IPS-18c (cell line): ENCODE data around the gene MYLK2.
A peak's percentile ranks its signal among the peaks of the same experiment; 100 is the strongest.

Source experiments
- H3K4me3 ChIP-seq: 2 replicates; pipeline ENCODE4 v1.7.0; 2013; ENCODE audit warnings: low read depth, mild to moderate bottlenecking, low read length, moderate library complexity; ENCODE audit not compliant: insufficient read depth
- H3K9me3 ChIP-seq: one replicate; pipeline ENCODE4 v1.6.1; 2013; ENCODE audit warnings: mild to moderate bottlenecking, low read length, moderate library complexity; ENCODE audit not compliant: control insufficient read depth, insufficient read depth

Gene MYLK2

DNA sequence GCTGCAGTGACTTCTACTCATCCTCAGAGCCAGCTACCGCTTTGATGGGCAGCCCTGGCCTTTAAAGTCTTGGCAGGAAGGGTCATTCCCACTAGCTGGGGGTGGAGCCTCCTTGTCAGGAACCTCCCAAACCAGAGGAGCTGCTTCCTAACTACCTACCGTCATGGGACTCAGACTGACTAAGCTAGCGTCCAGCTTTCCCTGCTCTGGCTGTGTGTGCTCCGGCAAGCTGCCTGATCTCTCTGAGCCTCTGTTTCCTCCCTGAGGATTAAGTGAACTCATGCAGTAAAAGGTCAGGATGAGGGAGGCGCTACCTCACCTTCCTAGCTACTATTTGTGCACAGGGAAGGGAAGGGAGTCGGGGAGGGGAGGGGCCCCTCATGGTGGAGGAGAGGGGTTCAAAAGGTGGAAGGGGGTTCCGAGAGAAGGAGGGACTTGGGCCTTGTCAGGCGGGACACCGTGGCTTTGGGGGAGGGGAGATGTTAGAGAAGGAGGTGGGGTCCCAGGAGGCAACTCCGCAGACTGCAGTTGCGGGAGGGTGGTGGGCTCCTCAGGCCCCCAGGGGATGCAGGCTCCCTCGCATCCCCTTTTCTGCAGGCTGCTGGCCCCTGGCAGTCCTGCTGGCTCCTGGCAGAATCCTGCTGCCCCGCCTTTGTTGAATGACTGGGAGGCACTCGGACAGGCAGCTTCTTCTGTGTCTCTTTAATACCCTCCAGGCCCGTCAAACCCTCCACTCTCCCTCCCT lies 41.4 kb downstream of the MYLK2 start:
- Histone ChIP-seq H3K9me3 (no peaks in the 10 kb centered on the region), H3K4me3 (peak overlapping the region; percentile 92)

DNA sequence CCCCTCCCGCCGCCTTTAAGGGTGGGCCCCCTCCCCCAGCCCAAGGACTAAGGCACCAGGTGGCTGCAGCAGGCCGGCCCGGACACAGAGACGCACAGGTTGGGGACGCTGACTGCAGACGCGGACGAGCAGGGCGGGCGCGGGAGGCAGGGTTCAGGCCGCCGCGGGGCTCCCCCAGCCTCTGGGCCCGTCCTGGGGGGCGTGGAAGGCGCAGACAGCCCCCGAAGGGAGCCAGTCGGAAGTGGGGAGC lies 41.9 kb downstream of the MYLK2 start:
- peak overlapping the region; percentile 92 for H3K4me3 ChIP-seq
- H3K9me3 ChIP-seq: no peaks in the 10 kb centered on the region

DNA sequence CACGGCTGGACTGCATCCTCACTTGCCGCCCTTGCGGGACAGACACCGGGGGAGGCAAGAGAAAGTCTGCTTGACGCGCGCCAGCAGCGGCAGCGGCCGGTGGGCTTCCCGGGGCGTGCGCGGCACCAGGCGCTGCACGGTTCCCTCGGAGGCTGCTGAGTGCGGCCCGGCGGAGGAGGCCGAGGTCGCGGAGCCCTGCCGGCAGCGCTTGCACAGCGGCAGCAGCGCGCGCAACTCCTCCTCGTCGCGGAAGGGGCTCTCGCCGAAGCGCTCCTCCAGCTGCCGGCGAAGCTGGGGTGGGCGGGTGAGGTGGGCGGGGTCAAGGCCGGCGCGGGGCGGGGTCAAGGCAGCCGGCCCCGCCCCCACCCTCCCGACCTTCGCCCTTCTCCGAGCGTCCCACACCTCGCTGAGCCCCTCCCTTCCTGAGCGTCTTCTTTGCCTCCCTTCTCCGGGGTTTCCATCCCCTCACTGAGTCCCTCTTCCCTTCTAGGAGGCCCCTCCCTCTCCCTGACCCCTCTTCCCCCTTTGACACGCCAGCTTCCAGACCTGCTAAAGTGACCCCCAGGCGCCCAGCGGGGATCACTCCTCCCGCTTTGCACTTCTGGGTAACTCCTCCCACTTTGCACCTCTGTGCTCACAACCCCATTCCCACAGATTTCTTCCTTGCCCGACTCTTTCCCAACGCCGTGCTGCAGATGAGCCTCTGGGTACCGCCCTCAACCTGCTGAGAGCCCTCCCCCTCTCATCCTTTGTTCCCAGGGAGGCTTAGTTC lies 42.4 kb downstream of the MYLK2 start:
- no peaks in the 10 kb centered on the region for H3K9me3 ChIP-seq
- peak overlapping the region; percentile 92 for H3K4me3 ChIP-seq

DNA sequence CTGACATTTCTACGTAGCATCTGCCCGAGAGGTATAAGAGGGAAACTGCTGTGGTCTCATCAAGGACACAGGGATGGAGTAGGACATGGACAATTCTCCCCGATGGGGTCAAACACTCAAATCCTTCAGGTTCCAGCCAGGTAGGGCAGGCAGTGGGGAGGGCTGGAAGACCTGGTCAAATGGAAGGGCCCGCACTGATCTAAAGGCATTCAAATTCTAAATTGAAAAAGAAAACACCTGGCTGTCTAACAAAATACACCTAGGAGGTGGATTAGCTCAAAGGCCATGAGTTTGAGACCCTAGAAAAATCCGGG lies 43.0 kb downstream of the MYLK2 start:
- H3K9me3 ChIP-seq: no peaks in the 10 kb centered on the region
- H3K4me3 ChIP-seq: peak overlapping the region; percentile 32

DNA sequence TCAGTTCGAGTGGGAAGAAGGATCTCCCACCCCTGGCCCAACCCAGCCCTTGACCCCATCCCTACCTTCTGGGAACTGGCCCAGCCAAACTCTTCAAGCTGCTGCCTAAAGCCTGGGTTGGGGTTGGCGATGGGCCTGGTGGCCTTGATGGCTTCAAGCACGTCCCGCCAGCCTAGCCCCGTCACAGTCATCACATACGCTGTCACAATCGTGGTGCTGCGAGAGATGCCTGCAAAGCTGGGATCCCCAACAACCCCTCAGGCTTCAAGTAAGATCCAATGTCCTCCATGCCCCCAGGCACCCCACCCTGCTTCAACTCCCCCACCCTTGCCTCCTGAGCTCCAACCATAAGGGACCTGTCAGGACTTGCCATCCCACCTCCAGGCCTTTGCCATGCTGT lies 43.4 kb downstream of the MYLK2 start:
- H3K4me3 ChIP-seq: 0 out of 2 replicates have a peak overlapping the region, but pooled peaks have one; percentile 32
- no peaks in the 10 kb centered on the region for H3K9me3 ChIP-seq

DNA sequence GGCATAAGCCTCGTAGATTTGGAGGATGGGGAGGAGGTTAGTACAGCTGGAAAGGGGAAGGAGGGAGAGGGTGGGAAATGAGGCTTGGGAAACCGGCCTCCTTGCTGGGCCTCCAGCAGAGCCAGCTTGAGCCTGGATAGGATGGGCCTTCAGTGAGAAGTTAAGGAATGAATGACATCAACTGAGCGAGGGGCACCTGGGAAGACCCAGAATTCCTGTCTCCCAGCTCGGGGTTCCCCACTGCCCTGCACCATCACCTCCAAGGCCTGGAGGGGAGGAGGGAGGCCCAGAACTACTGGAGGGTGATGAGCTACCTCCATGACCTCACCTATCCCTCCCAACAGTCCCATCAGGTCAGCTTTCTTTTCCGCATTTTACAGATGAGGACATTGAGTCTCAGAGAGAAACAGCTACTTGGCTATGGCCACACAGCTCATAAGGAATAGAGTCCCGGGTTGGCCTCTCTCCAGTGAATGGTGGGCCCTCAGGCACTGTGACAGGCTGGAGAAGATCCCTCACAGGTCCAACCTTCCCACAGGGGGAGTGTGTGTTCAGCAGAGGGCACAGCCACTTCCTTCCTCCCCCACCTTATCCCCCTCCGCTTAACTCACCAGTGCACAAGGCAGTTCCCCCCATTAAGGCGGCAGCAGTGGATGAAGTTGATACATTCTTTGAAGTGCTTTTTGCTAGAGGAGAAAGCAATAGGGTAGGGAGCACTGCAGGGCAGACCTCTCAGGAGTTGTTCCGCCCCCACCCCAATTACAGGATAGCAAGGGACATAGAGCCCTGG lies 44.3 kb downstream of the MYLK2 start:
- H3K4me3 ChIP-seq: no peak overlapping the region
- no peaks in the 10 kb centered on the region for H3K9me3 ChIP-seq

DNA sequence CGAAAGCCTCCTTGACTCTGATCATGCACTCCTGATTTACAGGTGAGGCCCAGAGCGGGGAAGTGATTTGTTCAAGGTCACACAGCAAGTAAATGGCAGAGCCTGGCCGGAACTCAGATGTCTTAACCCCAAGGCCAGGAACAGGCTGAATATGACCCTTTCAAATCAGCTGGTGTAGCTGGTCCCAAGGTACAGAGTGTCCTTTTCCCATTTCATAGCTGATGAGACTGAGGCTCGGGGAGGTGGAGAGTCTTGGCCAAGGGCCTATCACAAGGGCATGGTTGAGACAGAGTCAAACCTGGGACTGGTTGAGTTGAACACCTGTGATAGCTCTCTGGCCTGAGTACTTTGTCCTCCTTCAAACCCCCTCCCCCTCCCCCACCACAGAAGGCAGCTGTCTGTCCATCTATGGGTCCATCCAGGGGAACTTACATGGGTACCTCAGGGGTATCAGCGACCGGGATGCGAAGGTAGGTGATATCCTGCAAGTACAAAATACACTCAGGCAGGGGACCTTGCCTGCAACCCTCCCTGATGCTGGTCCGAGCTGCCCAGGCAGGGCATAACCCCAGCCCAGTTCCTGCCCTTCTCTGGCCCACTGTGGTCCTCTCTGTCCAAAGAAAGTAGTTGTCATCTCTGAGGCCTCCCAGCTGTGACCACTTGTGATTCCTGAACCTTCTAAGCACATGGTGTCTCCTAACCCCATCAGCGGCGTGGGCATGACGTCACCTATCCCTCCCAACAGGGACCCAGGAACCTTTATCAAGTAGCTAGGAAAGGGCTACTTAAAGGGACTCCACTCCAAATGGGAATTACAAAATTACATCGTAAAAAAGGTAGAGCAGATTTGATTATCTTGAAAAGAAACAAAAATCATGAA lies 45.6 kb downstream of the MYLK2 start:
- Histone ChIP-seq H3K9me3 (no peaks in the 10 kb centered on the region), H3K4me3 (no peak overlapping the region)

DNA sequence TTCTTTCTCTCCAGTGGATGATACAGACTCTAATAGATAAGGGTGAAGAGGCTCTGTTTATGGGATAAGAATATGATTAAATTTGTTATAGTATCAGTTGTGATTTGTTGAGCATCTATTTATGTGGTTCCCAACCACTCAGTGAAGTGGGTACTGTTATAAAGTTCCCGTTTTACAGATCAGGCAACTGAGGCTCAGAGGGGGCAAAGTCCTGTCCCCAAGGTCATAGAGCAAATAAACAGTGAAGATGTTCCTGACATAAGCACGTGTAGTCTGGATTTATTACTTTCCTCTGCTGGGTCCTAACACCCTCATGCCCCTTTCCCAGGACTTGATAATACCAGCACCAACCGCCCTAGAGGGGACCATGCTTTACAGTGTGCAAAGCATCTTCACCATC lies 47.1 kb downstream of the MYLK2 start:
- H3K4me3 ChIP-seq: no peak overlapping the region
- H3K9me3 ChIP-seq: no peaks in the 10 kb centered on the region

DNA sequence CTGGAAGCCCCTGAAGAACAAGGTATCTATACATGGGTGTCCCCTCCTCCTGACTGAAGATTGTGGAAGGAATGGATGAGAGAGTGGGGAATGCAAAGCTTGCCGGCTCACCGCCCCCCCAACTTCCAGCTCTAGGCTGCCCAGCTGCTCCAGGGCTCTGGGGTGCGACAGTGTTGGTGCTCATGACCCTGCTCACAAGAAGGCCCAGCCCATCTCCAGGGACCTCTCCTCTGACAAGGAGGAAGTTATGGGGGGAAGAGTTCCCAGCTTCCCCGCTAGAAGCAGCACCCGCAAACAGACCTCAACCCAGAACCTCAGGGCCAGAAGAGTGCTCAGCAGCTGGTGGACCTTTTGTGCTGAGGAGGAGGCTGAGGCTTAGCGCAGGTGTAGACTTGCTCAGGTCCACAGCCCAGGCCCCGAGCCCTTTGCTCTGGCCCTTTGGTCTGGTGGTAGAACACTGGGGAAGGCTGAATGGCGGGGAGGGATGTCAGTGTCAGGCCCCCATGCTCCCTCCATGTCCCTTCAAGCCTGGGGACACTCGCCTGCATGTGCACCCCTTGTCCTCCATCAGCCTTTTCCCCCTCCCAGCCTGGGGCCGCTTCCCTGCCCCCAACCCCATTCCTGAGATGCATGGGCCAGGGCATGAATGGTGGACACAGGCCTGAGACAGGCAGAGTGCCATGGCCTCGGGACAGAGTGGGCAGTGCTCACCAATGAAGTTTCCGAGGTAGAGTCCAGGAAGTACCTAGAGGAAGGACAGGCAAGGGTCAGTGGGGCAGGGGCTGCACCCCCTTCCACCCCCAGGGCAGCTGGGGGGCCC lies 49.9 kb downstream of the MYLK2 start:
- peak overlapping the region; percentile 60; the same call in 1 of the 2 replicates for H3K4me3 ChIP-seq
- H3K9me3 ChIP-seq: no peaks in the 10 kb centered on the region

DNA sequence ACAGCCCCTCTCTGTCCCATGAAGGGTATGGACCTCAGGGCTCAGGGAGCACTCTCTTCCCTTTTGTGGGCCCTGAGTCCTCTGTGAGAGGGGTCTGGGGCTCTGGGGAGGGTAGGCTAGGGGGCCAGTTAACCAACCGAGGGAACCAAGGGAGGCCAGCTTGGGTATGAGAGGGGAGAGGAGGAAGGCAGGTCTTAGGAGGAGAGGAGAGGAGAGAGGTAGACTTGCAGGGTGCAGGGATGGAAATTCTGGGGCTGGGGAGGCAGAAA lies 50.5 kb downstream of the MYLK2 start:
- H3K4me3 ChIP-seq: peak overlapping the region; percentile 60
- H3K9me3 ChIP-seq: no peaks in the 10 kb centered on the region

DNA sequence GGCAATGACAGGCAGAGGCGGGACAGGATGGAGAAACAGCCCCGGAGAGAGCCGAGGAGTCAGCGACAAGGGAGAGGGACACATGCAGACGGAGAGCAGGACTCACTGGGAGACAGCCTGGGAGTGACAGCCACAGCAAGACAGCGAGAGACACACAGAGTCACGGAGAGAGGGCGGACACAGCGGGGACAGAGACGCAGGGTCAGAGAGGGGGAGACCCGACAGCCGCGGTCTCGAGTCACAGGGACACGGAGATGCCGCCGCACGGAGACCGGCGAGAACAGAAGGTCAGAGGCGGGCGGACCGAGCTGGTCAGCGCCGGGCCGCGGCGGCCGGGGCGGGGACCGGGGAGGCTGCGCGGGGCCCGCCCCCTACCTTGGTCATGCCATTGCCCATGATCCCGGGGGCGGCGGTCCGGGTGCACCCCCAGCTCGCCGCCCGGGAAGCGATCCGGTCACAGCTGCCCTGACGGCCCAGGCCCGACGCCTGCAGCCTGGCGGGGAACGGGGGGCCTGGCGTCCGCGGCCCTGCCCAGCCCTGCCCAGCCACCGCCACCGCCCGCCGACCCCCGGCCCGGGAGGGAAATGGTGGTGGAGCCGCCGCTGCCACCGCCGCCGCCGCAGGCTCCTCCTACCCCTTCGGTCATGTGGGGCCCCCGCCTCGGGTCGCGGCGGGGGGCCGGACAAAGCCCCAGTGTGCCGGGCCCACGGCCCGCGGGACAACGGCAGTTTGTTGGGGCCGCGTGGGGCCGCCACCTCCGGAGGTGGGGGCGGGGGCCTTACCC lies 51.0 kb downstream of the MYLK2 start, which contains the start of the genes DUSP15 and TTLL9:
Gene DUSP15 (minus strand): TSS at position 586 of the 784 bp plus-strand sequence. CDS start 190 bp downstream, at position 396.
Gene TTLL9 (plus strand): TSS at position 693 of the 784 bp plus-strand sequence. CDS start 493 bp downstream, outside the sequence.
- Histone ChIP-seq H3K4me3 (peak within 1 kb of the TSS; percentile 60), H3K9me3 (no peaks in the 10 kb centered on the region)

DNA sequence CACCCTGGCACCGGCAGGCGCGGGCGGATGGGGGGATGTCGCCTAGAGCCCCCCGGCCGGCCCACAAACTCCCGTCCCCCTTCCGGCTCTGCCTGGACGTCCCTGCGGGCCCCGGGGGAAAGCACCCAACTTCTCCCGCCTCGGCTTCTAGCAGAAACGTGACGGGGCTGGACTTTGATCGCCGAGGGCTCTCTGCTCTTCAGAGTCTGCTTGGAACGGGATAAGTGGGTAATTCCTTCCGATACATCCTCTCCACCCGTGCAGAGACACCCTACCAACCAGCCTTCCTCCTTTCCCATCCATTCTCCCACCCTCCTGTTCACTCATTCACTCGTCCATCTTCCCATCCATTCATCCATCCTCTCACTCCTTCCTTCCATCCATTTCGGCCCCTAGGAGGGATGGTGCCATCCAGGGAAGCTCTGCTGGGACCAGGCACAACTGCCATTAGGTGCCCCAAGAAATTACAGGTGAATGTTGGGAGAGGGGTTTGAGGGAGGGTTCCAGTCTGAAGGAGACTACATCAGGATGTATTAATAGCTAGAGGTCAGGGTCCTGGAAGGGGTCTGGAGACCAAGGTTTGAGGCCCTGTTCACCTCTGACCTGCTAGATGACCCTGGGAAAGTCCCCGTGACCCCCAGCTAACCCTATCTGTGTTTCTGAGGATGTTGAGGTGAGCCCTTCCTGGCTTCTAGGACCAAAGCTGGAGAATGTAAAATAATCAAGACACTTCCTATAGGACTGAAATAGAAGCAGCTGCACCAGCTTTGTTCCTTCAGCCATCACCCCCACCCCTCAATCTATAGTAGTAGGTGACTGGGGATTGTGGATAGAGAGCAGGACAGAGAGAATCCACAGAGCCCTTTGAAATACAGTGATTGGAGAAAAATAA lies 51.8 kb downstream of the MYLK2 start:
- peak overlapping the region; percentile 60 for H3K4me3 ChIP-seq
- H3K9me3 ChIP-seq: no peaks in the 10 kb centered on the region

DNA sequence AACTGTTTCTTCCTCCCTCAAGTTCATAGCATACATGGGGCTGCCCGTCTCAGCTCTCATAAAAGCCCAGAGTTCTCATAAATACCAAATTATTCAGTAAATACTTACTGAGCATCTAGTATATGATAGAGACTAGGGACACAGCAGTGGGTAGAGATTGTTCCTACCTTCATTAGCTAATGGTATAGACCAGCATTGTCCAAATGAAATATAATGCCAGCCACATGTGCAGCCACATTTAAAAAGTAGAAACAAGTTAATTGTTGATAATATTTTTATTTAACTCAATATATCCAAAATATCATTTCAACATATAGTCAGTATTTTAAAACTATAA lies 52.4 kb downstream of the MYLK2 start:
- Histone ChIP-seq H3K9me3 (no peaks in the 10 kb centered on the region), H3K4me3 (no peak overlapping the region)

DNA sequence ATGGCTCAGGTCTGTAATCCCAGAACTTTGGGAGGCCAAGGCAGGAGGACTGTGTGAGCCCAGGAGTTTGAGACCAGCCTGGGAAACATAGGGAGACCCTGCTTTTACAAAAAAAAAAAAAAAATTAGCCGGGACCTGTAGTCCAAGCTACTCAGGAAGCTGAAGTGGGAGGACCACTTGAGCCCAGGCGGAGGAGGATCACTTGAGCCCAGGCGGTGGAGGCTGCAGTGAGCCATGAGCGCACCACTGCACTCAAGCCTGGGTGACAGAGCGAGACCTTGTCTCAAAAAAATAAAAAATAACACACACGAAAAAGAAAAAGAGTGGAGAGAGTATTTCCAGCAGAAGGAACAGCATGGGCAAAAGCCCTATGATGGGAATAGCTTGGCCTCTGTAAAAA lies 53.2 kb downstream of the MYLK2 start:
- Histone ChIP-seq H3K4me3 (no peak overlapping the region), H3K9me3 (no peaks in the 10 kb centered on the region)

DNA sequence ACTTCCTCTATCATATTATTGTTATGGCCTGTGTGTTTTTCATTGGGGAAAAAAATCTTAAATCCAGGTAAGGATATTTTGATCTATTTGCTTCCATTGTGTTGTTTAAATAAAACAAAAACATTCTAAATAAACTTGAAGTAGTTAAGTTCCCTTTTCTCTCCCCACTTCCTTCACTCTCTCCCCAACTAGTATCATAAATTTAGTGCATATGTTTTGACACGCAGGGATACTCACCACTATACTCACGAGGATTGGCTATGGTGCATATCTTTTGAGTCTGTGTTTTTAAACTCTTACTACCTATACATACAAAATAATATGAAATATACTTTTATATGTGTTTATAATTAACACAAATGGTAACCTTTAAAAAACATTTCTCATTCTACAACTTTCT lies 56.5 kb downstream of the MYLK2 start:
- no peaks in the 10 kb centered on the region for H3K9me3 ChIP-seq
- H3K4me3 ChIP-seq: no peak overlapping the region
